GM21529 (cell line): ENCODE data around the gene CC2D1A.
A peak's percentile ranks its signal among the peaks of the same experiment; 100 is the strongest.

Experiments
- ATAC-seq: cut with Tn5 transposase; IDR thresholded peaks from one replicate; pipeline ENCODE4 v1.9.1; 2021; ENCODE audit not compliant: unreplicated experiment

The CC2D1A gene

GRCh38 chr19:13905634-13906520, at the start of gene CC2D1A, which contains the start of gene BRME1:
Gene CC2D1A (plus strand): TSS chr19:13906201. CDS start chr19:13906442, 241 bp downstream.
Gene BRME1 (minus strand): TSS chr19:13906117. CDS start chr19:13904892, 1,225 bp downstream.
- ATAC-seq, result peak; percentile 89

- no peak for ATAC-seq
Observed at GRCh38 chr19:13856497-13856896, 49.5 kb upstream of the CC2D1A start.

GRCh38 chr19:13859361-13859880, 46.6 kb upstream of the CC2D1A start:
- ATAC-seq, result no peak

- no peak for ATAC-seq
Observed at GRCh38 chr19:13860679-13861391, 45.2 kb upstream of the CC2D1A start.

- peak; percentile 32 for ATAC-seq
Observed at GRCh38 chr19:13861392-13861713, 44.6 kb upstream of the CC2D1A start.

GRCh38 chr19:13861714-13862531, 44.1 kb upstream of the CC2D1A start:
- ATAC-seq, result peak; percentile 76

GRCh38 chr19:13864046-13864666, 41.8 kb upstream of the CC2D1A start:
- ATAC-seq, result no peak

- no peak for ATAC-seq
Observed at GRCh38 chr19:13864667-13865570, 41.1 kb upstream of the CC2D1A start.

- ATAC-seq, result no peak
Observed at GRCh38 chr19:13865571-13866462, 40.2 kb upstream of the CC2D1A start.

GRCh38 chr19:13866463-13867046, 39.4 kb upstream of the CC2D1A start:
- no peak for ATAC-seq

GRCh38 chr19:13868663-13869062, 37.3 kb upstream of the CC2D1A start:
- no peak for ATAC-seq

GRCh38 chr19:13869281-13869680, 36.7 kb upstream of the CC2D1A start:
- ATAC-seq, result no peak

- no peak for ATAC-seq
Observed at GRCh38 chr19:13870873-13871272, 35.1 kb upstream of the CC2D1A start.

GRCh38 chr19:13872339-13872694, 33.7 kb upstream of the CC2D1A start:
- ATAC-seq, result no peak

- no peak for ATAC-seq
Observed at GRCh38 chr19:13872695-13873389, 33.2 kb upstream of the CC2D1A start.

GRCh38 chr19:13873834-13874515, 32.0 kb upstream of the CC2D1A start:
- ATAC-seq, result no peak

GRCh38 chr19:13875824-13876223, 30.2 kb upstream of the CC2D1A start:
- ATAC-seq, result no peak
